CD4-positive, alpha-beta T cell treated with Interleukin-4 for 4 hours (primary cell): ENCODE measurements around the gene EVX2.

Source experiments
- DNase-seq: peaks from one replicate; pipeline ENCODE4 v3.0.0-alpha.2; 2020

Gene EVX2

GRCh38 chr2:176039375-176039774 is 44.4 kb downstream of the EVX2 start:
- DNase-seq = no peak

- DNase-seq = no peak
Observed at GRCh38 chr2:176038694-176039093, 45.1 kb downstream of the EVX2 start.

- DNase-seq = no peak
Observed at GRCh38 chr2:176035013-176035691, 48.6 kb downstream of the EVX2 start.

GRCh38 chr2:176027806-176028205 is 56.0 kb downstream of the EVX2 start:
- no peak for DNase-seq
